ENCODE data around the gene SCRN1.
"Not testable (repeated sequence)": the region's sequence is repeated elsewhere in the genome, so short reads cannot be mapped to it uniquely, and the experiment has no call there.

SCRN1 gene

GRCh38 chr7:29893351-29893965 lies 96.1 kb downstream of the SCRN1 start:
- DNase-seq (ENCODE audit: low read depth in 4 of 4, low spot score in 1 of 4), result no peak

GRCh38 chr7:29892231-29892630 lies 97.4 kb downstream of the SCRN1 start:
- no peak for DNase-seq (ENCODE audit: low read depth in 4 of 4, low spot score in 1 of 4)

GRCh38 chr7:29891766-29892165 lies 97.8 kb downstream of the SCRN1 start:
- no peak for DNase-seq (ENCODE audit: low read depth in 4 of 4, low spot score in 1 of 4)

GRCh38 chr7:29890786-29891185 lies 98.8 kb downstream of the SCRN1 start:
- DNase-seq (ENCODE audit: low read depth in 4 of 4, low spot score in 1 of 4), result not testable (repeated sequence)

GRCh38 chr7:29890251-29890650 lies 99.3 kb downstream of the SCRN1 start:
- no peak for DNase-seq (ENCODE audit: low read depth in 4 of 4, low spot score in 1 of 4)

- no peak for DNase-seq (ENCODE audit: low read depth in 4 of 4, low spot score in 1 of 4)
Measured at GRCh38 chr7:29889288-29889687, 100.3 kb downstream of the SCRN1 start.

GRCh38 chr7:29888006-29888405 lies 101.6 kb downstream of the SCRN1 start:
- no peak for DNase-seq (ENCODE audit: low read depth in 4 of 4, low spot score in 1 of 4)

- DNase-seq (ENCODE audit: low read depth in 4 of 4, low spot score in 1 of 4), result no peak
Measured at GRCh38 chr7:29886827-29887226, 102.8 kb downstream of the SCRN1 start.

- no peak for DNase-seq (ENCODE audit: low read depth in 4 of 4, low spot score in 1 of 4)
Measured at GRCh38 chr7:29885626-29886025, 104.0 kb downstream of the SCRN1 start.

- DNase-seq (ENCODE audit: low read depth in 4 of 4, low spot score in 1 of 4), result no peak
Measured at GRCh38 chr7:29884399-29885272, 105.0 kb downstream of the SCRN1 start.

- DNase-seq (ENCODE audit: low read depth in 4 of 4, low spot score in 1 of 4), result no peak
Measured at GRCh38 chr7:29883462-29884398, 105.9 kb downstream of the SCRN1 start.

GRCh38 chr7:29882481-29882880 lies 107.1 kb downstream of the SCRN1 start:
- no peak for DNase-seq (ENCODE audit: low read depth in 4 of 4, low spot score in 1 of 4)

GRCh38 chr7:29881724-29882123 lies 107.9 kb downstream of the SCRN1 start:
- DNase-seq (ENCODE audit: low read depth in 4 of 4, low spot score in 1 of 4), result no peak

- no peak for DNase-seq (ENCODE audit: low read depth in 4 of 4, low spot score in 1 of 4)
Measured at GRCh38 chr7:29879609-29880008, 110.0 kb downstream of the SCRN1 start.

- DNase-seq (ENCODE audit: low read depth in 4 of 4, low spot score in 1 of 4), result no peak
Measured at GRCh38 chr7:29878081-29878688, 111.4 kb downstream of the SCRN1 start.

GRCh38 chr7:29877196-29877595 lies 112.4 kb downstream of the SCRN1 start:
- DNase-seq (ENCODE audit: low read depth in 4 of 4, low spot score in 1 of 4), result no peak

- DNase-seq (ENCODE audit: low read depth in 4 of 4, low spot score in 1 of 4), result no peak
Measured at GRCh38 chr7:29875741-29876140, 113.9 kb downstream of the SCRN1 start.

- no peak for DNase-seq (ENCODE audit: low read depth in 4 of 4, low spot score in 1 of 4)
Measured at GRCh38 chr7:29873644-29874294, 115.8 kb downstream of the SCRN1 start.

- no peak for DNase-seq (ENCODE audit: low read depth in 4 of 4, low spot score in 1 of 4)
Measured at GRCh38 chr7:29871787-29872398, 117.7 kb downstream of the SCRN1 start.
